Glomerular visceral epithelial cell (primary cell): ENCODE measurements around the gene GSTT4.
"Not testable (repeated sequence)": the region's sequence is repeated elsewhere in the genome, so short reads cannot be mapped to it uniquely, and the experiment has no call there.

Experiments used
- DNase-seq: peaks from one replicate; pipeline ENCODE4 v3.0.0-alpha.2; 2016; ENCODE audit errors: extremely low spot score

GSTT4 gene

GRCh38 chr22:24005201-24005600 is at the start of gene GSTT4:
Gene GSTT4 (minus strand): TSS chr22:24005453. CDS start chr22:24005356, 97 bp downstream.
- DNase-seq: no peak

GRCh38 chr22:24054356-24054755 is 49.1 kb upstream of the GSTT4 start:
- DNase-seq: no peak

GRCh38 chr22:24053481-24054226 is 48.4 kb upstream of the GSTT4 start:
- no peak for DNase-seq

- no peak for DNase-seq
Measured at GRCh38 chr22:24051568-24051967, 46.3 kb upstream of the GSTT4 start.

- DNase-seq: no peak
Measured at GRCh38 chr22:24051028-24051427, 45.8 kb upstream of the GSTT4 start.

GRCh38 chr22:24049978-24050377 is 44.7 kb upstream of the GSTT4 start:
- DNase-seq: no peak

- DNase-seq: no peak
Measured at GRCh38 chr22:24049211-24049610, 44.0 kb upstream of the GSTT4 start.

- DNase-seq: no peak
Measured at GRCh38 chr22:24046024-24046423, 40.8 kb upstream of the GSTT4 start.

GRCh38 chr22:24043958-24044357 is 38.7 kb upstream of the GSTT4 start:
- DNase-seq: no peak

GRCh38 chr22:24043465-24043864 is 38.2 kb upstream of the GSTT4 start:
- DNase-seq: not testable (repeated sequence)

GRCh38 chr22:24040946-24041345 is 35.7 kb upstream of the GSTT4 start:
- no peak for DNase-seq

- no peak for DNase-seq
Measured at GRCh38 chr22:24039046-24039445, 33.8 kb upstream of the GSTT4 start.

GRCh38 chr22:24037851-24038765 is 32.9 kb upstream of the GSTT4 start:
- no peak for DNase-seq

- DNase-seq: no peak
Measured at GRCh38 chr22:24035296-24035695, 30.0 kb upstream of the GSTT4 start.

GRCh38 chr22:24033731-24034130 is 28.5 kb upstream of the GSTT4 start:
- DNase-seq: no peak

- DNase-seq: no peak
Measured at GRCh38 chr22:24030186-24030702, 25.0 kb upstream of the GSTT4 start.

- no peak for DNase-seq
Measured at GRCh38 chr22:24029304-24029703, 24.1 kb upstream of the GSTT4 start.

GRCh38 chr22:24028533-24028932 is 23.3 kb upstream of the GSTT4 start:
- no peak for DNase-seq

- no peak for DNase-seq
Measured at GRCh38 chr22:24027991-24028390, 22.7 kb upstream of the GSTT4 start.

GRCh38 chr22:24027389-24027975 is 22.2 kb upstream of the GSTT4 start:
- DNase-seq: no peak

GRCh38 chr22:24026733-24027132 is 21.5 kb upstream of the GSTT4 start:
- no peak for DNase-seq

GRCh38 chr22:24026056-24026455 is 20.8 kb upstream of the GSTT4 start:
- DNase-seq: no peak
